ENCODE data around the gene ASTL. TPM values are rescaled to one million over a fixed set of nuclear protein-coding genes. Genes with fewer than 3 reads are reported as not detected.
"Not testable (repeated sequence)": the region's sequence is repeated elsewhere in the genome, so short reads cannot be mapped to it uniquely, and the experiment has no call there.

Gene ASTL
- total RNA-seq, 1 donor = 6.5 TPM

DNA sequence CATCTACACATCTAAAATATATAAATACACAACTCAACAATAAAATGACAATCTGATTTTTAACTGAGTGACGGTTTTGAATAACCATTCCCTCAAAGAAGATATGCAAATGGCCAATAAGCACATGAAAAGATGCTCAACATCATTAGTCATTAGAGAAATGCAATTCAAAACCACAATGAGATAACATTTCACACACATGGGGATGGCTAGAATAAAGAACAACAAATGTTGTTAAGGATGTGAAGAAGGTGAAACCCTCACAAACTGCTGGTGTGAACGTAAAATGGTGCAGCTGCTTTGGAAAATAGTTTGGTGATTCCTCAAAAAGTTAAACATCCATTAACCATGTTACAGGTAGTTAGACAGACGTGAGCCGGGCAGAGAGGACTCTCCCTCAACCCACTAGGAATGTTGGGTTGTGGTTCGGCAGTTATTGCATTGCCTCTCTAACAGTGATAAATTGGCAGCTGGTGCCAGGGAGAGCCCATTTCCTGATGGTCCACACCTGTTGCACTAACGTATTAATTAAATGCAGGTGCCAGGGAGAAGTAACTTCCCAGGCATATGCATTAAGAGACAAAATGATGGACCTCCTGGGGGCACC, 29.2 kb upstream of the ASTL start:
- H3K9me3 ChIP-seq (ENCODE audit: low read depth, low read length) = no peaks in the 10 kb centered on the region
- H3K27me3 ChIP-seq (ENCODE audit: insufficient read depth, low read length) = no peaks in the 10 kb centered on the region
- peaks cover 27% of the 10 kb centered on the region for H3K4me1 ChIP-seq (ENCODE audit: insufficient read depth, low read length)
- H3K4me3 ChIP-seq (ENCODE audit: low read length) = no peak overlapping the region

- no peak overlapping the region for H3K4me3 ChIP-seq (ENCODE audit: low read length)
- H3K9me3 ChIP-seq (ENCODE audit: low read depth, low read length) = no peaks in the 10 kb centered on the region
- peaks cover 33% of the 10 kb centered on the region for H3K4me1 ChIP-seq (ENCODE audit: insufficient read depth, low read length)
- H3K27me3 ChIP-seq (ENCODE audit: insufficient read depth, low read length) = no peaks in the 10 kb centered on the region
These were observed 26.3 kb upstream of the ASTL start for GRCh38 chr2:96164459-96165184.

- no peaks in the 10 kb centered on the region for H3K27me3 ChIP-seq (ENCODE audit: insufficient read depth, low read length)
- no peak overlapping the region for H3K4me3 ChIP-seq (ENCODE audit: low read length)
- peaks cover 37% of the 10 kb centered on the region for H3K4me1 ChIP-seq (ENCODE audit: insufficient read depth, low read length)
- H3K9me3 ChIP-seq (ENCODE audit: low read depth, low read length) = no peaks in the 10 kb centered on the region
These were observed 25.6 kb upstream of the ASTL start for GRCh38 chr2:96163768-96164429.

DNA sequence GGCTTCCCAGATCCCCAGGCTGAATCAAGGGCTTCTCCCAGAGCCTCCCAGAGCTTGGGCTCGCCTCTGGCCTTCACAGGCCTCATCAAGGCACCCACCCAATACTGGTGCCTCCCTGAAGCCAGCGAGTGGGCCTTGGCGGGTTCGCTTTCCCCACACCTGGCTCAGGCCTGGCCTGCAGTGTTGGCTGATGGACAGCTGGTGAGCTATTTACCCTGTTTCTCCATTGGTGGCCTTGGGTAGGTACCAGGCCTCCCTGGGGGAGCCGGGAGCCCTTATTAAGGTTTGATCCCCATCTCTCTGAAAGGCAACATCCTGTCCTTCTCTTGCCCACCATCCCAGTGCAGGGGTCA, 25.1 kb upstream of the ASTL start:
- Histone ChIP-seq H3K4me1 (ENCODE audit: insufficient read depth, low read length) (peaks cover 42% of the 10 kb centered on the region), H3K4me3 (ENCODE audit: low read length) (no peak overlapping the region), H3K27me3 (ENCODE audit: insufficient read depth, low read length) (no peaks in the 10 kb centered on the region), H3K9me3 (ENCODE audit: low read depth, low read length) (no peaks in the 10 kb centered on the region)

DNA sequence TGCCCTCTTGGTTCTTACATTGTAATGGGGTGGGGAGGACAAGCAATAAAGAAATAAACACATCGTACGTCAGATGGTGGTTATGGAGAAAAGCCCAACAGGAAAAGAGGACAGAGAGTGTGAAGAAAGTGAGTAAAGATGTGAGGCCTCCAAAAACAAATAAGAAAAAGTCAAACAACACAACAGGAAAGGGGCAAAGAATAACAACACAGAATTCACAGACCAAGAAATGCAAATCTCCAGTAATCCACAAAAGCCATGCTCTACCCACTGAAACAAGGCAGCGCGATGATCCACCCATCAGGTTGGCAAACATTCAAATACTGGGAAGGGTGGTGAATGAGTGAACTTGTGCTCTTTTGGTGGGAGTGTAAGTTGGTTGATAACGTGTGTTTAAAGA, 23.6 kb upstream of the ASTL start:
- H3K27me3 ChIP-seq (ENCODE audit: insufficient read depth, low read length) = no peaks in the 10 kb centered on the region
- no peak overlapping the region for H3K4me3 ChIP-seq (ENCODE audit: low read length)
- peaks cover 57% of the 10 kb centered on the region for H3K4me1 ChIP-seq (ENCODE audit: insufficient read depth, low read length)
- H3K9me3 ChIP-seq (ENCODE audit: low read depth, low read length) = no peaks in the 10 kb centered on the region

GRCh38 chr2:96160366-96160765, 22.1 kb upstream of the ASTL start:
- not testable (repeated sequence) for H3K27me3 ChIP-seq (ENCODE audit: insufficient read depth, low read length); H3K4me3 ChIP-seq (ENCODE audit: low read length); H3K9me3 ChIP-seq (ENCODE audit: low read depth, low read length)
- peaks cover 69% of the 10 kb centered on the region for H3K4me1 ChIP-seq (ENCODE audit: insufficient read depth, low read length)

GRCh38 chr2:96159084-96159830, 21.0 kb upstream of the ASTL start:
- Histone ChIP-seq H3K9me3 (ENCODE audit: low read depth, low read length) (no peaks in the 10 kb centered on the region), H3K4me3 (ENCODE audit: low read length) (no peak overlapping the region), H3K4me1 (ENCODE audit: insufficient read depth, low read length) (peaks cover 59% of the 10 kb centered on the region), H3K27me3 (ENCODE audit: insufficient read depth, low read length) (no peaks in the 10 kb centered on the region)

GRCh38 chr2:96158554-96158940, 20.2 kb upstream of the ASTL start:
- Histone ChIP-seq H3K9me3 (ENCODE audit: low read depth, low read length) (no peaks in the 10 kb centered on the region), H3K4me1 (ENCODE audit: insufficient read depth, low read length) (peaks cover 52% of the 10 kb centered on the region), H3K27me3 (ENCODE audit: insufficient read depth, low read length) (no peaks in the 10 kb centered on the region), H3K4me3 (ENCODE audit: low read length) (no peak overlapping the region)

DNA sequence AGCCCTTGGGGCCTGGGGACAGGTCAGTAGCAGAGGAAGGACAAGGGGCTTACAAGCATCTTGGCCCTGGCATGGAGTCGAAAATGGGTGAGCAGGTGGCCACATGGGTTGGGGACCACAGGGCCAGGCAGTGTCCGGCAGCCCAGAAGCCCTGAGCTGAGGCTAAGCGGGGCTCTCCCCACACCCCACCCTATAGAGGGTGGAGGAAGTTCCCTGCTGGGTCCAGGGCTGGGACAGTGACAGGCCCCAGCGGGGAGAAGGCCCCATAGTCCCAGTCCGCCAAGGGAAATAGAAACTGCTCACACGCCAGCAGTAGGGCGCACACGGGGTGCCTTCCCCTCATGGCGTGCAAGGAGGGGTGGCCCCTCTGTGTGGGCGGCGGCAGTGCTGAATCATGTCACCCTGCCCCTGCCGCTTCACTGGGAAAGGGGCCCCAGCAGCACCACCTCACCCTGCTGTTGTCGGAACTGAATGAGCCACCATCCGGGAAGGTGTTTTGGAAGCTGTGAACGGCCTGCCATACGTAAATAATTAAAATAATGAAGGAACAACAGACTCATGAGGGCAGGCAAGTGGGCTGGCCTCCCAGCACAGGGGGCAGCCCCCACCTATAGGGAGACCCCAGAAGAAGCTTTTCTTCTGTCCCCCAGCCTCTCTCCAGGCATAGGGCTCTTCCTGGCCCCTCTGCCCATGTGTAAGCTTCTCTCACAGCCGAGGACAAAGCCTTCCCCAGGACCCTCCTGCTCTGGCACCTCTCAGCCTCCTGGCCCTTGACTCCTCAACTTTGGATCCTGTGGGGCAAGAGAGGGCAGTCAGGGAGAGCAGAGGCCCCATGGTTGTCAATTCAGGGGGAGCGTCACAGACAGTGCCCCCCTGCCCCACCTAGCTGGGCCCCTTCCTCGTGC, 19.6 kb upstream of the ASTL start:
- no peaks in the 10 kb centered on the region for H3K9me3 ChIP-seq (ENCODE audit: low read depth, low read length)
- H3K4me1 ChIP-seq (ENCODE audit: insufficient read depth, low read length) = peaks cover 46% of the 10 kb centered on the region
- no peaks in the 10 kb centered on the region for H3K27me3 ChIP-seq (ENCODE audit: insufficient read depth, low read length)
- H3K4me3 ChIP-seq (ENCODE audit: low read length) = no peak overlapping the region

DNA sequence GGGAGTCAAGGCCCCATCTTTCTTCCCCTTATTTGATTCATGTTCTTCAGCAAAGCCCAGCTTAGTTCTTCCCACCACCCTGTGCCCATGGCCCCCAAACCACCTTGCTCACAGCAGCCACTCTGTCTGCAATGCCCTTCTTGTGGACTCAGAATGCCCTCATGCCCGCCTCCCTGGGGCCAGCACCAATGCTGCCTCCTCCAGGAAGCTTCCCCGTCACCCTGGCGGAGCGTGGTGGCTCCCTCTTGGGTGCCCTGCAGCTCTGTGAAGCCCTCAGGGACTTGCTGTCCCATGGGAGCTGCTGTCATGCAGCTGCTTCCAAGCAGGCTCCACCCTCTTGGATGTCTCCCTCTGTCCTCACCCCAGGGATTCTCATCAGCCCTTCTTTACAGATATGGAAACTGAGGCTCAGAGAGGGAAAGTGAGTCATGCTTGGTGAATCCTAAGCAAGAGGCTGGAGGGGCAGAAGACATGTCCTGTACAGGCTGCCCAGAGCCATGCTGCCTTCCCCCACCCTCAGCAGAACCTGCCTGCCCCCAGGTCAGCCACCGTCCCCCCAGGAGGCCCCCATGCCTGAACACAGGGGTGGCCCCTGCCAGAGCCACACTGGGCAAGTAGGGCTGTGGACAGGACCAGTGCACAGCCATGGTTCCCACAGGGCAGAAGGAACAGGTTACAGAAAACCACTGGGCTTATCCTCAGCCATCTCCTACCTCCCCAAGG, 18.8 kb upstream of the ASTL start:
- no peaks in the 10 kb centered on the region for H3K27me3 ChIP-seq (ENCODE audit: insufficient read depth, low read length)
- no peaks in the 10 kb centered on the region for H3K9me3 ChIP-seq (ENCODE audit: low read depth, low read length)
- H3K4me3 ChIP-seq (ENCODE audit: low read length) = no peak overlapping the region
- peaks cover 39% of the 10 kb centered on the region for H3K4me1 ChIP-seq (ENCODE audit: insufficient read depth, low read length)

DNA sequence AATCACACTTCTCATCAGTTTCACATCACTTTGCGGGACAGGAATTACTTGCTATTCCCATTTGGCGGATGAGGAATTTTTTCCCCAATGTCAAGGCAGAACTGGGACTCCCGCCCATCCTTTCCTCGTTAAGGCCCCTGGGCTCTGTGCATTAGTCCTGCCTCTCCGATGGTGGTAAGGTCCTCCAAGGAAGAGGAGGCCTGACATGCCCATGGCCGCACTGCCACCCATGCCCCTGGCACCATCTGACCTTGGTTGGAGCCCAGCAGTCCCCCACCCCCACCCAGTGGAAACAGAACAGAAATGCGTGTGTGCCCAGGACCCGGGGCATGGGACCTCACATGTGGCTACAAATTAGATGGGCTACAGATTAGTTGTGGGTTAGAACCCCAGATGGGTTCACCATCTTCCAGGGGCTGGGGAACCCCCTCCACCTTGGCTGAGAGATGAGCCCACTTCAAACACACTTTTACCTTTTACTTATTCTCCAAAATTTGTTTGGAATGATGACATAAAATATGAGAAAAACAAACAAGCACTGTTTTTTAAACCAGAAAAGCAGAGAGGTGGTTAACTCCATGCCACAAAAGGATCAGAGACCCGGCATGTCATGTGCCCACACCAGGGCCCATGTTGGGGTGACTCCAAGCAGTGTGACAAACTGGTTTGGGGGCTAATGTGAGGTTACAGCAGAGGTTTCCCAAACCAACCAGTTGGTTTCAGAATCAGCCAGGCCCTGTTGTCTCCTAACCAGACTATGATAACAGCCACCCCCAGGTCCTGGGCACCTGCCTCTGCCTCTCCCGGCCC, 17.9 kb upstream of the ASTL start:
- Histone ChIP-seq H3K4me3 (ENCODE audit: low read length) (no peak overlapping the region), H3K4me1 (ENCODE audit: insufficient read depth, low read length) (peaks cover 41% of the 10 kb centered on the region), H3K27me3 (ENCODE audit: insufficient read depth, low read length) (no peaks in the 10 kb centered on the region), H3K9me3 (ENCODE audit: low read depth, low read length) (no peaks in the 10 kb centered on the region)

GRCh38 chr2:96154506-96155380, 16.4 kb upstream of the ASTL start:
- no peaks in the 10 kb centered on the region for H3K9me3 ChIP-seq (ENCODE audit: low read depth, low read length)
- H3K4me3 ChIP-seq (ENCODE audit: low read length) = no peak overlapping the region
- peaks cover 41% of the 10 kb centered on the region for H3K4me1 ChIP-seq (ENCODE audit: insufficient read depth, low read length)
- H3K27me3 ChIP-seq (ENCODE audit: insufficient read depth, low read length) = no peaks in the 10 kb centered on the region

Data from mononuclear cell (primary cell).